Chondrocyte (in vitro differentiated cells): ENCODE data around the gene KCNQ1. TPM values are rescaled to one million over a fixed set of nuclear protein-coding genes. Genes with fewer than 3 reads are reported as not detected.

Source experiments
- DNase-seq: peaks from one replicate; pipeline ENCODE4 v3.0.0; 2021; ENCODE audit warnings: mixed read lengths, low spot score
- H3K27ac Mint-ChIP-seq: one replicate; pipeline ENCODE4 v1.8.0; 2021; ENCODE audit warnings: mild to moderate bottlenecking, moderate library complexity, mixed read lengths; ENCODE audit not compliant: unreplicated experiment
- H3K27me3 Mint-ChIP-seq: 2 replicates; pipeline ENCODE4 v1.8.0; 2021; ENCODE audit warnings: low read depth, mixed read lengths
- H3K36me3 Mint-ChIP-seq: 2 replicates; pipeline ENCODE4 v1.8.0; 2021; ENCODE audit warnings: low read depth, mixed read lengths
- H3K4me1 Mint-ChIP-seq: 2 replicates; pipeline ENCODE4 v1.8.0; 2021; ENCODE audit warnings: low read depth, mild to moderate bottlenecking, mixed read lengths
- H3K4me3 Mint-ChIP-seq: one replicate; pipeline ENCODE4 v1.8.0; 2021; ENCODE audit warnings: mild to moderate bottlenecking, moderate library complexity, mixed read lengths; ENCODE audit not compliant: unreplicated experiment
- H3K9me3 Mint-ChIP-seq: 2 replicates; pipeline ENCODE4 v1.8.0; 2021; ENCODE audit warnings: low read depth, mixed read lengths
- CTCF ChIP-seq: fragments of 200-600 bp; sonication (generic); IDR thresholded peaks from 2 replicates; pipeline ENCODE4 v1.5.0; 2021; ENCODE audit warnings: antibody characterized with exemption, mild to moderate bottlenecking, moderate library complexity
- total RNA-seq: library from RNA; stranded (reverse); gene quantifications from 3 replicates; pipeline ENCODE4 v1.2.1, GENCODE V29; 2021

Gene KCNQ1
- total RNA-seq, 1 donor from 2014 or later = not detected

- H3K36me3 Mint-ChIP-seq = peaks cover 2% of the 10 kb centered on the region
- peak within 1 kb of the TSS; percentile 87 for H3K27ac Mint-ChIP-seq
- no peak for DNase-seq
- H3K9me3 Mint-ChIP-seq = no peaks in the 10 kb centered on the region
- H3K4me3 Mint-ChIP-seq = peak within 1 kb of the TSS; percentile 86
- H3K4me1 Mint-ChIP-seq = peaks cover 22% of the 10 kb centered on the region
- no peaks in the 10 kb centered on the region for H3K27me3 Mint-ChIP-seq
- no peak for TF ChIP-seq CTCF
Measured at GRCh38 chr11:2885678-2886081, 440.9 kb downstream of the KCNQ1 start, which contains the start of gene CDKN1C. CDKN1C (minus strand) TSS chr11:2885775; CDS start chr11:2885456, 319 bp downstream.

- Mint-ChIP-seq H3K4me1 (peaks cover 22% of the 10 kb centered on the region), H3K4me3 (no peak overlapping the region), H3K36me3 (peaks cover 2% of the 10 kb centered on the region), H3K27me3 (no peaks in the 10 kb centered on the region), H3K27ac (no peak overlapping the region), H3K9me3 (no peaks in the 10 kb centered on the region)
- peak; percentile 64 for TF ChIP-seq CTCF
- DNase-seq = no peak
Measured at GRCh38 chr11:2886191-2886894, 441.5 kb downstream of the KCNQ1 start.

- Mint-ChIP-seq H3K36me3 (peaks cover 2% of the 10 kb centered on the region), H3K27me3 (no peaks in the 10 kb centered on the region), H3K4me3 (no peak overlapping the region), H3K4me1 (peaks cover 24% of the 10 kb centered on the region), H3K9me3 (no peaks in the 10 kb centered on the region), H3K27ac (no peak overlapping the region)
- DNase-seq = no peak
- no peak for TF ChIP-seq CTCF
Measured at GRCh38 chr11:2886936-2887335, 442.1 kb downstream of the KCNQ1 start.

GRCh38 chr11:2887515-2888195 is 442.8 kb downstream of the KCNQ1 start:
- no peak for DNase-seq
- Mint-ChIP-seq H3K36me3 (peaks cover 2% of the 10 kb centered on the region), H3K4me1 (peaks cover 27% of the 10 kb centered on the region), H3K27ac (no peak overlapping the region), H3K4me3 (no peak overlapping the region), H3K9me3 (no peaks in the 10 kb centered on the region), H3K27me3 (no peaks in the 10 kb centered on the region)
- TF ChIP-seq CTCF = no peak

- Mint-ChIP-seq H3K36me3 (no peaks in the 10 kb centered on the region), H3K27me3 (no peaks in the 10 kb centered on the region), H3K4me3 (no peak overlapping the region), H3K9me3 (no peaks in the 10 kb centered on the region), H3K27ac (no peak overlapping the region), H3K4me1 (peaks cover 22% of the 10 kb centered on the region)
- peak; percentile 91 for TF ChIP-seq CTCF
- DNase-seq = no peak
Measured at GRCh38 chr11:2888266-2888968, 443.6 kb downstream of the KCNQ1 start.
